Liver (tissue), 9 donors: ENCODE measurements around the gene RDH12. TPM values are rescaled to one million over a fixed set of nuclear protein-coding genes. Genes with fewer than 3 reads are reported as not detected.

Experiments used
- DNase-seq: peaks from one replicate; pipeline ENCODE4 v3.0.0-alpha.2; 2017; ENCODE audit warnings: low spot score
- H3K27ac ChIP-seq, 2 donors: one replicate each; pipeline ENCODE4 v1.7.0; 2013; ENCODE audit warnings: inconsistent platforms in 2 of 2, low read length in 2 of 2, control low read depth in 1 of 2, low read depth in 1 of 2, mild to moderate bottlenecking in 1 of 2
- H3K27me3 ChIP-seq, 4 donors: one replicate each; pipeline versions ENCODE4 v1.6.1 to v1.7.0; 2013; ENCODE audit warnings: low read length in 3 of 4, inconsistent platforms in 1 of 4, mild to moderate bottlenecking in 1 of 4, moderate library complexity in 1 of 4; ENCODE audit not compliant: control insufficient read depth in 4 of 4, insufficient read depth in 4 of 4
- H3K36me3 ChIP-seq, 4 donors: one replicate each; pipeline versions ENCODE4 v1.6.1 to v1.7.0; 2013; ENCODE audit warnings: low read length in 3 of 4, mild to moderate bottlenecking in 3 of 4, low read depth in 1 of 4, moderate library complexity in 1 of 4; ENCODE audit not compliant: control insufficient read depth in 4 of 4, insufficient read depth in 3 of 4
- H3K4me1 ChIP-seq, 4 donors: one replicate each; pipeline versions ENCODE4 v1.6.1 to v1.7.0; 2013; ENCODE audit warnings: low read length in 3 of 4, mild to moderate bottlenecking in 3 of 4, moderate library complexity in 1 of 4; ENCODE audit not compliant: control insufficient read depth in 4 of 4, insufficient read depth in 4 of 4
- H3K4me3 ChIP-seq, 3 donors: one replicate each; pipeline versions ENCODE4 v1.6.1 to v1.7.0; 2013; ENCODE audit warnings: low read length in 3 of 3, control low read depth in 1 of 3, low read depth in 1 of 3, mild to moderate bottlenecking in 1 of 3
- H3K9ac ChIP-seq, 2 donors: one replicate each; pipeline ENCODE4 v1.7.0; 2013; ENCODE audit warnings: low read length in 2 of 2, mild to moderate bottlenecking in 2 of 2, moderate library complexity in 2 of 2, control low read depth in 1 of 2, low read depth in 1 of 2
- H3K9me3 ChIP-seq, 4 donors: one replicate each; pipeline versions ENCODE4 v1.6.1 to v1.7.0; 2013; ENCODE audit warnings: low read length in 3 of 4; ENCODE audit not compliant: control insufficient read depth in 4 of 4
- ATF3 ChIP-seq: IDR thresholded peaks from 2 replicates; pipeline ENCODE4 v1.6.1; 2016; ENCODE audit warnings: antibody characterized with exemption
- CTCF ChIP-seq: fragments of 150-350 bp; IDR thresholded peaks from 2 replicates; pipeline ENCODE4 v1.5.1; 2017; ENCODE audit warnings: improper control_type of control experiment, low read depth, low read length; ENCODE audit not compliant: missing input control
- EGR1 ChIP-seq, 2 donors: IDR thresholded peaks; 2 replicates each; pipeline ENCODE4 v1.6.1; 2016 to 2018; ENCODE audit warnings: antibody characterized with exemption in 2 of 2, low read depth in 2 of 2
- FOXA1 ChIP-seq: IDR thresholded peaks from 2 replicates; pipeline ENCODE4 v1.6.1; 2016; ENCODE audit warnings: antibody characterized with exemption
- FOXA2 ChIP-seq: IDR thresholded peaks from 2 replicates; pipeline ENCODE4 v1.6.1; 2016; ENCODE audit warnings: antibody characterized with exemption
- GABPA ChIP-seq, 2 donors: IDR thresholded peaks in 1 of 2; conservative IDR thresholded peaks in 1 of 2; 2 replicates each; pipeline ENCODE4 v1.6.1; 2016; ENCODE audit warnings: antibody characterized with exemption in 2 of 2, mild to moderate bottlenecking in 1 of 2, moderate library complexity in 1 of 2
- HNF4A ChIP-seq, 2 donors: conservative IDR thresholded peaks; 2 replicates each; pipeline ENCODE4 v1.6.1; 2016; ENCODE audit warnings: antibody characterized with exemption in 2 of 2, mild to moderate bottlenecking in 2 of 2
- HNF4G ChIP-seq: IDR thresholded peaks from 2 replicates; pipeline ENCODE4 v1.6.1; 2016; ENCODE audit warnings: antibody characterized with exemption
- JUND ChIP-seq, 2 donors: IDR thresholded peaks; 2 replicates each; pipeline ENCODE4 v1.6.1; 2016; ENCODE audit warnings: antibody characterized with exemption in 2 of 2
- NR2F2 ChIP-seq: IDR thresholded peaks from 2 replicates; pipeline ENCODE4 v1.6.1; 2016; ENCODE audit warnings: antibody characterized with exemption
- RAD21 ChIP-seq, 2 donors: IDR thresholded peaks; 2 replicates each; pipeline ENCODE4 v1.6.1; 2016; ENCODE audit warnings: antibody characterized with exemption in 2 of 2, mild to moderate bottlenecking in 2 of 2
- RXRA ChIP-seq, 2 donors: IDR thresholded peaks; 2 replicates each; pipeline ENCODE4 v1.6.1; 2017 to 2018; ENCODE audit warnings: antibody characterized with exemption in 2 of 2, mild to moderate bottlenecking in 1 of 2
- SP1 ChIP-seq: IDR thresholded peaks from 2 replicates; pipeline ENCODE4 v1.6.1; 2018; ENCODE audit warnings: antibody characterized with exemption, mild to moderate bottlenecking
- TAF1 ChIP-seq: conservative IDR thresholded peaks from 2 replicates; pipeline ENCODE4 v1.6.1; 2016; ENCODE audit warnings: antibody characterized with exemption, mild to moderate bottlenecking
- YY1 ChIP-seq: IDR thresholded peaks from 2 replicates; pipeline ENCODE4 v1.6.1; 2016; ENCODE audit warnings: antibody characterized with exemption, mild to moderate bottlenecking
- WGBS: extraction: QIAGEN DNeasy Blood & Tissue Kit; methylation state at CpG from one replicate; pipeline ENCODE4 v1.1.7; 2013; 5-methylcytosine and 5-hydroxymethylcytosine counted together
- polyA plus RNA-seq, 2 donors: library from polyadenylated mRNA; stranded (reverse) in 1 of 2; unstranded in 1 of 2; fragments of 200-250 nt in 1 of 2; fragments of >200 nt in 1 of 2; fragmentation: Nextera tagmentation in 1 of 2; extraction: Ambion mirVana in 1 of 2; gene quantifications; one replicate each; pipeline versions ENCODE4 v1.2.1 to v1.2.3, GENCODE V29; 2013 to 2015
- total RNA-seq, 2 donors: library from RNA; depleted of rRNA; stranded (reverse); fragments of >200 nt; gene quantifications; one replicate each; pipeline ENCODE4 v1.2.3, GENCODE V29; 2014
- TF ChIP-seq, protein P1 (sequence below): IDR thresholded peaks from 2 replicates; pipeline ENCODE4 v1.6.1; 2016; ENCODE audit warnings: antibody characterized with exemption, mild to moderate bottlenecking
- TF ChIP-seq, protein P2 (sequence below): IDR thresholded peaks from 2 replicates; pipeline ENCODE4 v1.6.1; 2016; ENCODE audit warnings: antibody characterized with exemption
- TF ChIP-seq, protein P3 (sequence below): IDR thresholded peaks from 2 replicates; pipeline ENCODE4 v1.6.1; 2016; ENCODE audit warnings: antibody characterized with exemption
- donor health status: healthy.
- donor health status: healthy.
- donor health status: healthy.
- donor health status: healthy.
- donor health status: healthy.

Gene RDH12
- total and polyA plus RNA-seq, 4 donors = 0.09 to 3.4 (median 0.91) TPM

- WGBS = 96% methylated on average over 10 of the region's 10 CpGs
- Histone ChIP-seq H3K4me1 (no peaks in the 10 kb centered on the region), H3K9me3 (no peaks in the 10 kb centered on the region), H3K27me3 (no peaks in the 10 kb centered on the region), H3K9ac (no peak overlapping the region), H3K27ac (no peak overlapping the region), H3K36me3 (peaks cover 3 to 52% (median 34%) of the 10 kb centered on the region in 4 donors), H3K4me3 (no peak overlapping the region)
- DNase-seq = no peak
- TF ChIP-seq FOXA1 (no peak), GABPA (IDR thresholded peaks at IDR 0.05 in 1 of 2, conservative IDR thresholded peaks at IDR 0.05 in 1 of 2) (no peak), YY1 (no peak), EGR1 (IDR thresholded peaks at IDR 0.05; ENCODE audit: low read depth in 2 of 2) (no peak)
Observed at GRCh38 chr14:67748312-67748711, 46.6 kb downstream of the RDH12 start.

DNA sequence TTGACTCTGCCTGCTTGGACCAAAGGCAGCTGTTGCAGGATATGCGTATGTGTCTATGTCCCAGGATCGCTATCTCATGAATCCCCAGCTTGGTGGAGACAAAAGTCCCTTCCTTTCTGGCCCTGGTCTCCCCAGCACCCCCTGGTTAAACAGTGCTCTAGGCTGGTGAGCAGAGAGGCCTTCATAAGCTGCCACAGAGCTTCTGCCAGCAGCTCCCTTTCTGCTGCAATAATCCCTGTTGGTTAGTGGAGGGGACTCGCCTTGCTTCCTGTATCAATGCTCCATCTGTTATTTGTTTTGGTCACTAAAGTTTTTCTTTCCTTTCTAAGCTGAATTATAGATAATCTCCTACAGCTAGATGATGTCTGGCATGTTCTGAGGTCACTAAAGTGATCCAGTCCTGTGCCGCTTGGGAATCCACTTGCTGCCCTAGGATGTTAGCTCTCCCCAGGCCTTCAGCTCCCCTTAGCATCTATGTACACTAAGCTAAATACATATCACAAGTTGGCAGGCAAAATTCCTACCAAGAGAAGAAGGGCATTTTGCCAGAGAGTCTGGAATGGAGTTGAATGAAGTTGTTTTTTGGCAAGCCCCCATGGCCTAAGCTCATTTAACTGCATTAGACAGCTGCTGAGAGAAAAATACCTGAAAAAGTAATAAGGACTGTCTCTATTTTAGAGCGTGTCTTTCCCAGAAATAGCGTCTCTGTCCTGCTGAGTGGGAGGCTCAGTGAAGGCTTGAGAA lies 47.8 kb downstream of the RDH12 start:
- Histone ChIP-seq H3K9me3 (no peaks in the 10 kb centered on the region), H3K4me1 (no peaks in the 10 kb centered on the region), H3K27ac (no peak overlapping the region), H3K27me3 (no peaks in the 10 kb centered on the region), H3K4me3 (no peak overlapping the region), H3K9ac (no peak overlapping the region), H3K36me3 (peaks cover 3 to 63% (median 44%) of the 10 kb centered on the region in 4 donors)
- DNase-seq = no peak
- no peak for TF ChIP-seq NR2F2
- no peak for TF ChIP-seq HNF4G
- TF ChIP-seq RXRA (IDR thresholded peaks at IDR 0.05) = no peak
- TF ChIP-seq JUND (IDR thresholded peaks at IDR 0.05) = no peak
- no peak for TF ChIP-seq RAD21 (IDR thresholded peaks at IDR 0.05)
- TF ChIP-seq, protein P1, sequence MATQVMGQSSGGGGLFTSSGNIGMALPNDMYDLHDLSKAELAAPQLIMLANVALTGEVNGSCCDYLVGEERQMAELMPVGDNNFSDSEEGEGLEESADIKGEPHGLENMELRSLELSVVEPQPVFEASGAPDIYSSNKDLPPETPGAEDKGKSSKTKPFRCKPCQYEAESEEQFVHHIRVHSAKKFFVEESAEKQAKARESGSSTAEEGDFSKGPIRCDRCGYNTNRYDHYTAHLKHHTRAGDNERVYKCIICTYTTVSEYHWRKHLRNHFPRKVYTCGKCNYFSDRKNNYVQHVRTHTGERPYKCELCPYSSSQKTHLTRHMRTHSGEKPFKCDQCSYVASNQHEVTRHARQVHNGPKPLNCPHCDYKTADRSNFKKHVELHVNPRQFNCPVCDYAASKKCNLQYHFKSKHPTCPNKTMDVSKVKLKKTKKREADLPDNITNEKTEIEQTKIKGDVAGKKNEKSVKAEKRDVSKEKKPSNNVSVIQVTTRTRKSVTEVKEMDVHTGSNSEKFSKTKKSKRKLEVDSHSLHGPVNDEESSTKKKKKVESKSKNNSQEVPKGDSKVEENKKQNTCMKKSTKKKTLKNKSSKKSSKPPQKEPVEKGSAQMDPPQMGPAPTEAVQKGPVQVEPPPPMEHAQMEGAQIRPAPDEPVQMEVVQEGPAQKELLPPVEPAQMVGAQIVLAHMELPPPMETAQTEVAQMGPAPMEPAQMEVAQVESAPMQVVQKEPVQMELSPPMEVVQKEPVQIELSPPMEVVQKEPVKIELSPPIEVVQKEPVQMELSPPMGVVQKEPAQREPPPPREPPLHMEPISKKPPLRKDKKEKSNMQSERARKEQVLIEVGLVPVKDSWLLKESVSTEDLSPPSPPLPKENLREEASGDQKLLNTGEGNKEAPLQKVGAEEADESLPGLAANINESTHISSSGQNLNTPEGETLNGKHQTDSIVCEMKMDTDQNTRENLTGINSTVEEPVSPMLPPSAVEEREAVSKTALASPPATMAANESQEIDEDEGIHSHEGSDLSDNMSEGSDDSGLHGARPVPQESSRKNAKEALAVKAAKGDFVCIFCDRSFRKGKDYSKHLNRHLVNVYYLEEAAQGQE = no peak
- TF ChIP-seq CTCF = no peak
- TF ChIP-seq GABPA (IDR thresholded peaks at IDR 0.05 in 1 of 2, conservative IDR thresholded peaks at IDR 0.05 in 1 of 2) = no peak
- TF ChIP-seq TAF1 = no peak
- TF ChIP-seq, protein P2, sequence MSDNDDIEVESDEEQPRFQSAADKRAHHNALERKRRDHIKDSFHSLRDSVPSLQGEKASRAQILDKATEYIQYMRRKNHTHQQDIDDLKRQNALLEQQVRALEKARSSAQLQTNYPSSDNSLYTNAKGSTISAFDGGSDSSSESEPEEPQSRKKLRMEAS = no peak
- TF ChIP-seq, protein P3, sequence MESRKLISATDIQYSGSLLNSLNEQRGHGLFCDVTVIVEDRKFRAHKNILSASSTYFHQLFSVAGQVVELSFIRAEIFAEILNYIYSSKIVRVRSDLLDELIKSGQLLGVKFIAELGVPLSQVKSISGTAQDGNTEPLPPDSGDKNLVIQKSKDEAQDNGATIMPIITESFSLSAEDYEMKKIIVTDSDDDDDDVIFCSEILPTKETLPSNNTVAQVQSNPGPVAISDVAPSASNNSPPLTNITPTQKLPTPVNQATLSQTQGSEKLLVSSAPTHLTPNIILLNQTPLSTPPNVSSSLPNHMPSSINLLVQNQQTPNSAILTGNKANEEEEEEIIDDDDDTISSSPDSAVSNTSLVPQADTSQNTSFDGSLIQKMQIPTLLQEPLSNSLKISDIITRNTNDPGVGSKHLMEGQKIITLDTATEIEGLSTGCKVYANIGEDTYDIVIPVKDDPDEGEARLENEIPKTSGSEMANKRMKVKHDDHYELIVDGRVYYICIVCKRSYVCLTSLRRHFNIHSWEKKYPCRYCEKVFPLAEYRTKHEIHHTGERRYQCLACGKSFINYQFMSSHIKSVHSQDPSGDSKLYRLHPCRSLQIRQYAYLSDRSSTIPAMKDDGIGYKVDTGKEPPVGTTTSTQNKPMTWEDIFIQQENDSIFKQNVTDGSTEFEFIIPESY = no peak
- TF ChIP-seq EGR1 (IDR thresholded peaks at IDR 0.05; ENCODE audit: low read depth in 2 of 2) = no peak
- TF ChIP-seq SP1 = no peak
- no peak for TF ChIP-seq FOXA1
- TF ChIP-seq YY1 = no peak
- TF ChIP-seq HNF4A (conservative IDR thresholded peaks at IDR 0.05) = no peak
- no peak for TF ChIP-seq FOXA2
- no peak for TF ChIP-seq ATF3
- 96% methylated on average over 6 of the region's 6 CpGs for WGBS
